SK-N-SH (cell line): ENCODE results near the gene PTPRK. TPM values are rescaled to one million over a fixed set of nuclear protein-coding genes. Genes with fewer than 3 reads are reported as not detected.

Source experiments
- CTCF ChIA-PET: fragments of 300-600, 350-600 bp; formaldehyde crosslinking; extraction: SDS; loops from one replicate; lab custom pipeline; 2021; lab: Yijun Ruan, JAX
- POLR2A ChIA-PET: fragments of 350-600 bp; sonication (Branson Sonifier 250); formaldehyde crosslinking; extraction: SDS; loops from one replicate; lab custom pipeline; 2020; ENCODE audit warnings: antibody characterized with exemption, inconsistent platforms; lab: Yijun Ruan, JAX
- DNase-seq: peaks from one replicate; pipeline ENCODE4 v3.0.0; 2012
- H2AFZ ChIP-seq: fragments of 200-600 bp; sonication (generic); 2 replicates; pipeline ENCODE4 v1.8.1; 2016; ENCODE audit warnings: antibody characterized with exemption, mild to moderate bottlenecking, low read depth
- H3F3A ChIP-seq: fragments of 200-600 bp; sonication (generic); replicated peaks from 2 replicates; pipeline ENCODE3; 2016; ENCODE audit warnings: antibody characterized with exemption, mild to moderate bottlenecking; ENCODE audit not compliant: insufficient read depth
- H3K27ac ChIP-seq, 2 experiments: fragments of 200-500 bp in 1 of 2; fragments of 200-600 bp in 1 of 2; sonication (Bioruptor generic) in 1 of 2; sonication (generic), shearing (Covaris generic) in 1 of 2; 2 replicates each; pipeline versions ENCODE4 v1.5.1 to v1.6.1; 2014 to 2016; ENCODE audit warnings: low read depth in 2 of 2, inconsistent platforms in 1 of 2, low read length in 1 of 2, mild to moderate bottlenecking in 1 of 2, mixed read lengths in 1 of 2
- H3K27me3 ChIP-seq: fragments of 200-600 bp; sonication (generic), shearing (Covaris generic); 2 replicates; pipeline ENCODE4 v1.6.1; 2016; ENCODE audit warnings: mixed run types; ENCODE audit not compliant: insufficient read depth
- H3K36me3 ChIP-seq, 2 experiments: fragments of 200-500 bp in 1 of 2; fragments of 200-600 bp in 1 of 2; sonication (Bioruptor generic) in 1 of 2; sonication (generic) in 1 of 2; replicated peaks in 1 of 2; 2 replicates each; pipeline versions ENCODE3 to v1.5.1; 2014 to 2016; ENCODE audit warnings: low read length in 1 of 2, mild to moderate bottlenecking in 1 of 2; ENCODE audit not compliant: insufficient read depth in 2 of 2, control insufficient read depth in 1 of 2
- H3K4me1 ChIP-seq, 2 experiments: fragments of 200-500 bp in 1 of 2; fragments of 200-600 bp in 1 of 2; sonication (Bioruptor generic) in 1 of 2; sonication (generic), shearing (Covaris generic) in 1 of 2; 2 replicates each; pipeline versions ENCODE4 v1.5.1 to v1.6.1; 2014 to 2016; ENCODE audit warnings: low read depth in 1 of 2, low read length in 1 of 2, mixed run types in 1 of 2; ENCODE audit not compliant: insufficient read depth in 2 of 2, control insufficient read depth in 1 of 2
- H3K4me2 ChIP-seq: fragments of 200-600 bp; sonication (generic), shearing (Covaris generic); 2 replicates; pipeline ENCODE4 v1.6.1; 2017; ENCODE audit warnings: mixed run types
- H3K4me3 ChIP-seq, 2 experiments: fragments of 200-500 bp in 1 of 2; fragments of 200-600 bp in 1 of 2; sonication (Bioruptor generic) in 1 of 2; sonication (generic), shearing (Covaris generic) in 1 of 2; 2 replicates each; pipeline versions ENCODE4 v1.5.1 to v1.8.1; 2014 to 2016; ENCODE audit warnings: low read depth in 2 of 2, inconsistent platforms in 1 of 2, low read length in 1 of 2, mild to moderate bottlenecking in 1 of 2, mixed read lengths in 1 of 2, moderate library complexity in 1 of 2
- H3K79me2 ChIP-seq: fragments of 200-600 bp; sonication (generic); 2 replicates; pipeline ENCODE4 v1.8.1; 2017; ENCODE audit warnings: mild to moderate bottlenecking; ENCODE audit not compliant: insufficient read depth
- H3K9ac ChIP-seq: fragments of 200-600 bp; sonication (generic); 2 replicates; pipeline ENCODE4 v1.6.1; 2017; ENCODE audit warnings: mixed run types
- H3K9me2 ChIP-seq: fragments of 200-600 bp; sonication (generic); 2 replicates; pipeline ENCODE4 v1.6.1; 2017; ENCODE audit warnings: mixed run types
- H3K9me3 ChIP-seq: fragments of 200-600 bp; sonication (generic); 2 replicates; pipeline ENCODE4 v1.6.1; 2017; ENCODE audit warnings: mixed run types, mild to moderate bottlenecking, moderate library complexity
- H4K20me1 ChIP-seq: fragments of 200-600 bp; sonication (generic); 2 replicates; pipeline ENCODE4 v1.6.1; 2017; ENCODE audit warnings: mild to moderate bottlenecking, mixed run types; ENCODE audit not compliant: insufficient read depth
- EP300 ChIP-seq, 2 experiments: IDR thresholded peaks; 2 replicates each; pipeline versions ENCODE4 v1.4.0 to v1.6.1; 2012; ENCODE audit warnings: borderline replicate concordance in 1 of 2, low read depth in 1 of 2, low read length in 1 of 2
- EZH2phosphoT487 ChIP-seq: fragments of 200-600 bp; sonication (generic); IDR thresholded peaks from 2 replicates; pipeline ENCODE4 v1.6.1; 2017; ENCODE audit warnings: low read depth, mixed run types, mild to moderate bottlenecking, antibody characterized with exemption, moderate library complexity, borderline replicate concordance
- FOSL2 ChIP-seq: IDR thresholded peaks from 2 replicates; pipeline ENCODE4 v1.4.0; 2012; ENCODE audit warnings: low read depth, mild to moderate bottlenecking, moderate library complexity, borderline replicate concordance
- FOXM1 ChIP-seq: IDR thresholded peaks from 2 replicates; pipeline ENCODE4 v1.4.0; 2012; ENCODE audit warnings: low read depth, mild to moderate bottlenecking
- GATA2 ChIP-seq: sonication (generic); formaldehyde crosslinking; IDR thresholded peaks from 2 replicates; pipeline ENCODE4 v1.5.0; 2020; ENCODE audit warnings: mild to moderate bottlenecking, missing genetic modification reagents
- IRF3 ChIP-seq: fragments of 150-350 bp; IDR thresholded peaks from 2 replicates; pipeline ENCODE4 v1.6.1; 2016; ENCODE audit warnings: mild to moderate bottlenecking, low read depth, low read length
- JUND ChIP-seq: IDR thresholded peaks from 2 replicates; pipeline ENCODE4 v1.4.0; 2012
- MEF2A ChIP-seq: IDR thresholded peaks from 2 replicates; pipeline ENCODE4 v1.4.0; 2012; ENCODE audit warnings: low read depth, borderline replicate concordance
- MXI1 ChIP-seq: IDR thresholded peaks from 2 replicates; pipeline ENCODE4 v1.6.1; 2012; ENCODE audit warnings: mild to moderate bottlenecking, low read depth, low read length, improper control_type of control experiment
- NFIC ChIP-seq: IDR thresholded peaks from 2 replicates; pipeline ENCODE4 v1.4.0; 2012; ENCODE audit warnings: borderline replicate concordance
- NRF1 ChIP-seq: IDR thresholded peaks from 2 replicates; pipeline ENCODE4 v1.6.1; 2012; ENCODE audit warnings: low read depth, mild to moderate bottlenecking, low read length
- RAD21 ChIP-seq: IDR thresholded peaks from 2 replicates; pipeline ENCODE4 v1.6.1; 2012; ENCODE audit warnings: mild to moderate bottlenecking, low read length
- REST ChIP-seq: IDR thresholded peaks from 2 replicates; pipeline ENCODE4 v1.6.1; 2012; ENCODE audit warnings: mild to moderate bottlenecking, low read depth, low read length, moderate library complexity
- RFX5 ChIP-seq: IDR thresholded peaks from 2 replicates; pipeline ENCODE4 v1.6.1; 2012; ENCODE audit warnings: mild to moderate bottlenecking, improper control_type of control experiment, low read length
- RXRA ChIP-seq: IDR thresholded peaks from 2 replicates; pipeline ENCODE4 v1.4.0; 2012; ENCODE audit warnings: low read depth, mild to moderate bottlenecking, borderline replicate concordance
- SMC3 ChIP-seq: IDR thresholded peaks from 2 replicates; pipeline ENCODE4 v1.6.1; 2012; ENCODE audit warnings: low read depth, low read length, improper control_type of control experiment
- USF1 ChIP-seq: IDR thresholded peaks from 2 replicates; pipeline ENCODE4 v1.4.0; 2012; ENCODE audit warnings: low read depth, borderline replicate concordance
- YY1 ChIP-seq: IDR thresholded peaks from 2 replicates; pipeline ENCODE4 v1.4.0; 2012; ENCODE audit warnings: low read depth, mild to moderate bottlenecking
- ZBTB33 ChIP-seq: IDR thresholded peaks from 2 replicates; pipeline ENCODE4 v1.4.0; 2012; ENCODE audit warnings: low read depth, borderline replicate concordance
- WGBS: methylation state at CpG from one replicate; pipeline ENCODE4 v1.1.6; 2017; ENCODE audit warnings: low lambda C conversion rate; 5-methylcytosine and 5-hydroxymethylcytosine counted together
- polyA plus RNA-seq, 3 experiments: library from polyadenylated mRNA; depleted of rRNA; stranded (reverse); fragments of >200 nt; gene quantifications; 2 replicates each; pipeline ENCODE4 v1.2.3, GENCODE V29; 2012

PTPRK gene
- polyA plus RNA-seq, 1 of the 3 experiments (the other 2 are of a cell fraction) = 9.5 TPM

- no peak for DNase-seq
- Histone ChIP-seq H3K9ac (no peak overlapping the region), H3K27ac (no peak overlapping the region), H3F3A (no peaks in the 10 kb centered on the region), H3K36me3 (peaks cover 0 to 17% of the 10 kb centered on the region in 2 experiments), H3K4me3 (no peak overlapping the region), H3K9me3 (no peaks in the 10 kb centered on the region), H3K4me2 (no peak overlapping the region), H3K27me3 (no peaks in the 10 kb centered on the region), H3K4me1 (peaks cover 0 to 6% of the 10 kb centered on the region in 2 experiments; a peak in 2 of 4 replicates), H3K79me2 (no peaks in the 10 kb centered on the region), H2AFZ (no peak overlapping the region), H4K20me1 (no peaks in the 10 kb centered on the region), H3K9me2 (no peaks in the 10 kb centered on the region)
- ChIA-PET CTCF (no interaction called here), POLR2A (no interaction called here)
- 80% methylated on average over 2 of the region's 2 CpGs for WGBS
- TF ChIP-seq SMC3 (no peak), NRF1 (no peak), FOXM1 (no peak), FOSL2 (no peak), REST (no peak), JUND (no peak), RXRA (no peak), IRF3 (no peak), ZBTB33 (no peak), EZH2phosphoT487 (no peak), MXI1 (no peak), YY1 (no peak), NFIC (no peak), USF1 (no peak), EP300 (IDR thresholded peaks at IDR 0.05; ENCODE audit: borderline replicate concordance in 1 of 2, low read depth in 1 of 2, low read length in 1 of 2) (no peak), GATA2 (no peak), MEF2A (no peak), RAD21 (no peak), RFX5 (no peak)
Observed at GRCh38 chr6:128039543-128039942, 480.9 kb downstream of the PTPRK start.
